PFSK-1 (cell line): ENCODE data around the gene FBH1.

Experiments used
- FOXP2 ChIP-seq: optimal IDR thresholded peaks from 2 replicates; pipeline ENCODE3; 2011; ENCODE audit warnings: borderline replicate concordance, control low read depth, inconsistent platforms; ENCODE audit not compliant: insufficient read depth; ENCODE audit errors: extremely low read length, extremely low read depth
- POLR2AphosphoS5 ChIP-seq: IDR thresholded peaks from 2 replicates; pipeline ENCODE4 v1.6.1; 2012; ENCODE audit warnings: low read depth, mild to moderate bottlenecking, control low read depth, low read length, moderate library complexity
- REST ChIP-seq, 2 experiments: IDR thresholded peaks; 2 replicates each; pipeline versions ENCODE4 v1.6.1 to v1.8.0; 2011 to 2012; ENCODE audit warnings: low read depth in 2 of 2, low read length in 2 of 2, control low read depth in 1 of 2, inconsistent platforms in 1 of 2, mild to moderate bottlenecking in 1 of 2, moderate library complexity in 1 of 2; ENCODE audit not compliant: insufficient read depth in 1 of 2
- SIN3A ChIP-seq: IDR thresholded peaks from 2 replicates; pipeline ENCODE4 v1.6.1; 2012; ENCODE audit warnings: mild to moderate bottlenecking, low read length, moderate library complexity, borderline replicate concordance; ENCODE audit not compliant: insufficient read depth
- TAF1 ChIP-seq: IDR thresholded peaks from 2 replicates; pipeline ENCODE4 v1.6.1; 2012; ENCODE audit warnings: low read length, control low read depth, borderline replicate concordance; ENCODE audit not compliant: insufficient read depth

- no peak for TF ChIP-seq SIN3A
- TF ChIP-seq POLR2AphosphoS5: no peak
- no peak for TF ChIP-seq TAF1
- no peak for TF ChIP-seq REST (IDR thresholded peaks at IDR 0.05; ENCODE audit: insufficient read depth in 1 of 2, low read depth in 2 of 2, low read length in 2 of 2)
- TF ChIP-seq FOXP2: no peak
Measured at GRCh38 chr10:5963071-5963470, 73.0 kb downstream of the FBH1 start.
